ENCODE results near the gene SAXO1.

SAXO1 gene

DNA sequence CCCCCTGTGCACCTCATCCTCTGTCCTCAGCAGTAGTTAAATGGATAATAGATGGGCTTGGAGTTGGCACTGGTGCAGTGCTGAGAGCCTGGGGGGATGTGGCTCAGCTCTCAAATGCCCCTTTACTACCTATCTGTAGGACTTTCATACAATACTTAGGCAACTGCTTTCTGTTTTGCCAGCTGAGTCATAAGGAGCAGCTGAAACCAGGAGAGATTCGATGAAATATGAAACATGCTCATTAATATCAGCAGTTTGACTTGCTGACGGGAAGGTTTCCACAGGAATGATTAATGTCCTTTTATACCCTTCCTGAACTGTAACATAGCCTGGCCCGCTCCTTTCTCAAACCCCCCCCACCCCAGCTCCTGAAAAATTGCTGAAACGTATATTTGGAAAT is 142.6 kb downstream of the SAXO1 start:
- TF ChIP-seq CTCF (IDR thresholded peaks at IDR 0.05; ENCODE audit: low read depth, low read length, missing control alignments), result no peak
- H3K4me3 ChIP-seq (replicated peaks; ENCODE audit: low read depth, low read length), result no peak overlapping the region
- DNase-seq (ENCODE audit: extremely low read depth, low read depth), result no peak

DNA sequence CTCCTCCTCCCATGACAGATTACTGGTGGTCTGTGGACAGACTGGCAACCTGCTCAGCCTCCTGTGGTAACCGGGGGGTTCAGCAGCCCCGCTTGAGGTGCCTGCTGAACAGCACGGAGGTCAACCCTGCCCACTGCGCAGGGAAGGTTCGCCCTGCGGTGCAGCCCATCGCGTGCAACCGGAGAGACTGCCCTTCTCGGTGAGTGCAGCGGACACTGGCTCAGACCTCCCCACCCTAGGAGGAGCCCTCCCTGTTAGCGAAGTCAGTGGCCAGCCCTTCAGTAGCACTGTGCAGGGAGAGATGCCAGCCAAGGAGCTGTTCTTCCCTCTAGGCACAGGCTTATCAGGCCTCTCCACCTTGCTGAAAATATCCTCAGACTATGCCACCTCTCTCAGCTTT is 143.5 kb downstream of the SAXO1 start:
- DNase-seq (ENCODE audit: extremely low read depth, low read depth), result no peak
- H3K4me3 ChIP-seq (replicated peaks; ENCODE audit: low read depth, low read length), result no peak overlapping the region
- TF ChIP-seq CTCF (IDR thresholded peaks at IDR 0.05; ENCODE audit: low read depth, low read length, missing control alignments), result no peak

DNA sequence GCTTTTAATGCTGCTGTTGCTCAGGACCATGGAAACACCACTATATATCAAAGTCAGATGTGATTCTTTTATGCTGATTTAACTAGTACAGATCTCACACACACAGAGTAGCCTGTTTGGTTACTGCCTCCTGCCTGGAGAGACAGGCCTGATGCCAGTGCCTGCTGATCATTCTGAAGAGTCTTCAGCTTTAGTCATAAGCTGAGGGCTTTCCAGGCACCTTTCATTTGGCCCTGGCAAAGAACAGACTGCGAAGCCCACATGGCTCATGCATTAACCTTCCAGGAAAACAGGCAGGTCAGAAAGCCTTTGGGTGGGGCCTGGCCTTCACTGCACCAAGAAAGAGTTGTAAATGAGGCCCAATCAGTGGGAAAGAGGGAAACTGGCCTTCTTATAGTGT is 144.7 kb downstream of the SAXO1 start:
- TF ChIP-seq CTCF (IDR thresholded peaks at IDR 0.05; ENCODE audit: low read depth, low read length, missing control alignments), result no peak
- no peak overlapping the region for H3K4me3 ChIP-seq (replicated peaks; ENCODE audit: low read depth, low read length)
- DNase-seq (ENCODE audit: extremely low read depth, low read depth), result no peak

GRCh38 chr9:18887546-18887945 is 145.5 kb downstream of the SAXO1 start:
- no peak overlapping the region for H3K4me3 ChIP-seq (replicated peaks; ENCODE audit: low read depth, low read length)
- no peak for TF ChIP-seq CTCF (IDR thresholded peaks at IDR 0.05; ENCODE audit: low read depth, low read length, missing control alignments)
- DNase-seq (ENCODE audit: extremely low read depth, low read depth), result no peak

- TF ChIP-seq CTCF (IDR thresholded peaks at IDR 0.05; ENCODE audit: low read depth, low read length, missing control alignments), result no peak
- DNase-seq (ENCODE audit: extremely low read depth, low read depth), result no peak
- no peak overlapping the region for H3K4me3 ChIP-seq (replicated peaks; ENCODE audit: low read depth, low read length)
Observed at GRCh38 chr9:18881758-18882157, 151.3 kb downstream of the SAXO1 start.

- TF ChIP-seq CTCF (IDR thresholded peaks at IDR 0.05; ENCODE audit: low read depth, low read length, missing control alignments), result no peak
- DNase-seq (ENCODE audit: extremely low read depth, low read depth), result no peak
- no peak overlapping the region for H3K4me3 ChIP-seq (replicated peaks; ENCODE audit: low read depth, low read length)
Observed at GRCh38 chr9:18877984-18878383, 155.0 kb downstream of the SAXO1 start.
